HG03025 (cell line): Measurements from ENCODE around the gene PIK3C3.
A peak's percentile ranks its signal among the peaks of the same experiment; 100 is the strongest.
"Not testable (repeated sequence)": the region's sequence is repeated elsewhere in the genome, so short reads cannot be mapped to it uniquely, and the experiment has no call there.

Experiments
- ATAC-seq: cut with Tn5 transposase; IDR thresholded peaks from one replicate; pipeline ENCODE4 v1.9.1; 2021; ENCODE audit warnings: mild to moderate bottlenecking, moderate library complexity; ENCODE audit not compliant: unreplicated experiment, low FRiP score

The PIK3C3 gene

DNA sequence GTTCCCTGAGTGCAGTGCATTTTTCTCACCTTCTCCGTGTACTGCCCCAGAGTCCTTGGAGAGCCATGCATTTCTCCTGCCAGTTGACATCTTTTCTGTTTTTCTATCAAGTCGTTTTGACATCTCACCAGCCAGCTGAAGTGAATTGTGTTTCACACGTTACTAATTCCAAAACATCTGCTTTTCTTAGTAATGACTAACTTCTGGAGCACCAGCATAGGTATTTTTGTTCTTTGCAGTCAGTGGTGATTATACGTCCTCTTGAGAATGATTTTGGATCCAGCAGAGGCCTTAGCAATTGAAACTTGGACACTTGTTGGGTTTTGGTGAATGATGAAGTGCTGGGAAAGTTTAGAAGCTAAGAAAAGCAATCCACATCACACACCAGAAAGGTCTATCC is 112.5 kb downstream of the PIK3C3 start:
- ATAC-seq = no peak

DNA sequence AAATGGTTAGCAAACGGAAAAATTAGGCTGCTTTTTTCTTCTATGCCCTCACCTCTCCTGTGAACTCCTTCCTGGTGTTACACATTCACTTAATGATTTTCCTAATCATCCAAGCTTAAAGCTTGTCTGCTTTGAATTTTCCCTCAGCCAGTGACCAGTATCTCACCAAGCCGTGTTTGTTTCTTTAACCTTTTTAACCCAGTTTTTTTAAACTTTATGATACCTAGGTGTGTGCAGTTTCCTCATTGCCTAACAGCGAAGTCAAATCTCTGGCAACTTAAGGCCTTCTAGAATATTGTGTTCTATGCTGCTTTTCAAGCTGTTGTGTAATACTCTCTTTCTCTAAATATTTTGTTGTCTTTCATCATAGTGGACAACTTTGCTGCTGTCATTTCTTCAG is 113.0 kb downstream of the PIK3C3 start:
- no peak for ATAC-seq

DNA sequence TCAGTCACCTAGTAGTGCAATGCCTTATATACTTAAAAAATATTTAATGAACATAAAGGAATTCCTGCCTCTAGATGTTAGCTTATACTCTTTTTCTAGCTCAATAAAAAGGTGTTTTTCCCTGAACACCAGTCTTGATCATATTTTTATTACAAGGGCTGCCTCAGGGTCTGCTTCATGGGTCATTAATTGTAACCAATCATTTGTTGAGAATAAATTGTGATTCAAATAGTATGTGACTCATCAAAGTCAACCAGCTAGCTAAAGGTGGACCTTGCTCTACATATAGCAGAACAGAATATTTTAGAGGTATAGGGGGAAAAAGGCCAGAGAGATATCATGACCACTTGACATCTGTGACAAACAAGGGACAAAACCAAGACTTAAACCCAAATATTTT is 114.0 kb downstream of the PIK3C3 start:
- ATAC-seq = no peak

DNA sequence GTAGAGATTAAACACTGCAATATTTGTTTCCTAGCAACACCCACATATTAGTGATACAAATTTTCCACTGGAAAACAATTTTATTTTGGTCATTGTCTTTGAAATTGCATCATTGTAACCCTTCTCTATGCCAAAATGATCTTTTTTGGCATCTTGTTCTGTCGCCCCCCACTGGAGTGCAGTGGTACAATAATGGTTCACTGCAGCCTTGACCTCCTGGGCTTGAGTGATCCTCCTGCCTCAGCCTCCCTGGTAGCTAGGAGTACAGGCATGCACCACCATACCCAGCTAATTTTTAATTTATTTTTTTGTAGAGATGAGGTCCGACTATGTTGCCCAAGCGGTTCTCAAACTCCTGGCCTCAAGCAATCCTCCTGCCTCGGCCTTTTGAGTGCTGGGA is 117.4 kb downstream of the PIK3C3 start:
- ATAC-seq = no peak

DNA sequence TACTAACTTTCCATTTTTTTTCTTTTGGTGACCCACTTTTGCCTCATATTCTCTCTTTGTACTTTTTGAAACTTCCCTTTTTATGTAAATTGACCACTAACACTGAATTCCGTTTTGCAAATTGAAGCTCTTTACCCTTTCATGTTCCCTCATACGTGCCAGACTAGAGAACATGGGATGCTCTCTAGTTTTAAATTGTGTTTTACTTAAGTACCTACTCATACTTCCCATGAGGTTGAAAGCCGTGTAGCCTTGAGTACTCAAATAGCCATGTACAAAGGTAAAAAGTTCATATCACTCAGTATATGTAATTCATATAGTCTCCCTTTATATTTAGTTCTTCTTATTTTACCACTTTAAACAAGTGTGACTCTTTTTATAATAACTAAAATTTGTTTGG is 119.7 kb downstream of the PIK3C3 start:
- no peak for ATAC-seq

DNA sequence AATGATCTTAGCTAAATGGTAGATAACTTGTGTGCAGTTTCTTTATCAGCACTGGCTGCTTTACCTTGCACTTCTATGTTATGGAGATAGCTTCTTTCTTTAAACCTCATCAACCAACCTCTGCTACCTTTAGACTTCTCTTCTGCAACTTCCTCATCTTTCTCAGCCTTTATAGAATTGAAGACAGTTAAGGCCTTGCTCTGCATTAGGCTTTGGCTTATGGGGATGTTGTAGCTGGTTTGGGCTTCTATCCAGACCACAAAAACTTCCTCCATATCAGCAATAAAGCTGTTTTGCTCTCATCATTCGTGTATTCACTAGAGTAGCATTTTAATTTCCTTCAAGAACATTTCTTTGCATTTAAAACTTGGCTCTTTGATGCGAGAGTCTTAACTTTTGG is 123.7 kb downstream of the PIK3C3 start:
- ATAC-seq = no peak

DNA sequence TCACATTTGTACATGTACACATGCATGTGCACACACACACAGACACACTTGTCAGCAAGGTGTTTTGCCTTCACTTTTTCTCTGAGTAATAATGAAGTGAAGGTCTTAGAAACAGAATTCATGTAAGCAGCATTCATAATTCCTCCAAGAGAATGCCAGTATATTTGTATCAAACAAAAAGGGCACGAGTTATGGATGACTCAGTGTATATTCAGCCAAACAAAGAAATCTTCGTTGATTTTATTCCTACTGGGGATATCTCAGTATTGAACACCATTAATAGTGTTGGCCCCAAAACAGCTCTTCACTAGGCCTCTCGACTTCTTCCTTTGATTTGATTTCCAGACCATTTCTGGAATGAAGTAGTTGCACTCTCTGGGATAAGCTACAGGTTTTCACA is 125.3 kb downstream of the PIK3C3 start:
- ATAC-seq = no peak

DNA sequence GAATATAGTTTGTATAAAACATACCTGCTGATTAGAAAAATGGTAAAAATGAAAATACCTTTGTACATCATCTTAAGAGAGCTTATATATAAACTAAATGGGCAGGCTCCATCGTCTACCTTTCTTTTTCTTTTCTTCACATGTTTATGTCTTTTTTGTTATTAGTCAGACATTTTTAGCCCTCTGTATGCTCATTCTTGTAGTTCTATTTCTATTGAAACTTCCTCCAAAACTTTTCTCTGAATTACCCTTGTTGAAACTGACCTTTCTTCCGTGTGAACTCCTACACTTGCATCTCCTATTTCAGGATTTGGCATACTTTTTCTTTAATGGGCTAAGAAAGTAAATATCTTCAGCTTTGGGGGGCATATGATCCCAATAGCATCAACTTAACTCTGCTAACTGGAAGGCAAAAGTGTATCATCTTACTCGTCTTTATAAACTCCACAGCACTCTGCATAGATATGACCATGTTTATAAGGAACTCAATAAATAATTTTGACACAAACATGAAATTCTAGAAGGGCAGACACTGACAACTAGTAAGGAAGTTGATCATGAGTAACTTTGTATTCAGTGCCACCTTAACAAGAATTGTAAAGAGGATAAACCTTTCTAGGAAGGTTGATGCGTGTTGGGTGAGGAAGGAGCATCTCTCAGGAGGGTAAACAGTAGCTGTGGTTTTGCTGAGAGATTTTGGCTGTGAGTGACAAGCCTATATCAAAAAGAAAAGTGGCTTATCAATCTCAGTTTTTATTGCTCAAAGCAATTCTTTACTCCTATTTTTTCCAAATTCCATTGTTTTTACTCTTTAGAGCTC is 127.6 kb downstream of the PIK3C3 start:
- ATAC-seq = peak; percentile 51

DNA sequence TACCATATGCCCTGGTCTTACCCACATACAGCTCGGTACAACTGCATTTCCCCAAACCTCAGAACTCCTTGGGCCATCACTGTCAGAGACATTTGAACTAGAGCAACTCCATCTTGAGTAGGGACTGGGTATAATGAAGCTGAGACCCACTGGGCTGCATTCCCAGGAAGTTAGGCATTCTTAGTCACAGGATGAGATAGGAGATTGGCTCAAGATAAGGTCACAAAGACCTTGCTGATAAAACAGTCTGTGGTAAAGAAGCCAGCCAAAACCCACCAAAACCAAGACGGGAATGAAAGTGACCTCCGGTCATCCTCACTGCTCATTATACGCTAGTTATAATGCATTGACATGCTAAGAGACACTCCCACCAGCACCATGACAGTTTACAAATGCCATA is 131.3 kb downstream of the PIK3C3 start:
- no peak for ATAC-seq

DNA sequence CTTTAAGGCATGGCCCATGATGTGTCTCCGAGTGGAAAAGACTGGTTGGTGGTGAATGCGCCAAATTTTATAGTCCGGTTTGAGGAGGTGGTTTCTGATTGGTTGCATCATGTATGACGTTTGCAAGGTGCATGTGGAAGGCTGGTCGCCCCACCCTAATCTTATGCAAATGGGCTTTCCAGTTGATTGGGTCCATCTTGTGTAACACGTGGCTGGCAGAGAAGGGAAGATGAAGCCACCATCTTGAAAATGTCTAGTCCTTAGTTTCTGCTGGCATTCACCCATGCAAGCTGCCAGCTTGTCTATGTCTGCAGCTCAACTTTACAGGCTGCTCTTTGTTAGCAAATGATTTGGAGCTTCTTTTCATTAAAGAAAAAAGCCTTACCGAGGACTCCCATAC is 132.2 kb downstream of the PIK3C3 start:
- ATAC-seq = no peak

DNA sequence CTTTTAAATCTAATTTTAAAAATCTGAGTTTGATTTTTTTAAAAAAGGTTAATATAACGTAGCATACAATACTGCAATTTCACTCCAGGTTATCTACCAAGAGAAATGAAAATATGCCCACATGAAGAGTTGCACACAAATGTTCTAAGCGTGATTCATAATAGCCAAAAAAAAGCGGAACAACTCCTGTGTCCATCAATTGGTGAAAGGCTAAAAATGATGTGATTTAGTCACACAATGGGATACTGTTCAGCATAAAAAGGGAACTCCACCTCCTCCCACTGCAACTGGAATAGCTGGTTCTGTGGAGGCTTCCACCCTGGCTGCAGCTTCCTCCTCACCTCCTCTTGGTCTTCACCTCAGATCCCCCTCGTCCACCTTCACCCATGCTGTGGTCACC is 132.8 kb downstream of the PIK3C3 start:
- no peak for ATAC-seq

DNA sequence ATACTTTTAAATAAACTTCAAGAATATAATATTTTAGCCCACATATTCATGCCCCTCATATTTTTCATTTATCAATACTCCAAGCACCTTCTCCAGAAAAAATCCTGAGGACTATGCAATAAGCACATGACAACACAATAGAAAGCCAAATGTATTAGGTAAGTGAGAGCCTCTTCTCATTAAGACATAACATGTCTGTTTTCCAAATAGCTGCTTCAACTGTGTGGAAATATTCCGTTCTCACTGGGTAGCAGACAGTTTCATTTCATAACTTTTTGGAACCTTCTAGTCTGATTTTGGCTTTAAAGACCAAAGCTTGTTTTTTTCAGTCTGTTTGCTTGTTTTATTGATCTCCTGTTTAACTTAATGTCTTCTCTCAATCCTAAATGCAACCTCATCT is 137.8 kb downstream of the PIK3C3 start:
- no peak for ATAC-seq

DNA sequence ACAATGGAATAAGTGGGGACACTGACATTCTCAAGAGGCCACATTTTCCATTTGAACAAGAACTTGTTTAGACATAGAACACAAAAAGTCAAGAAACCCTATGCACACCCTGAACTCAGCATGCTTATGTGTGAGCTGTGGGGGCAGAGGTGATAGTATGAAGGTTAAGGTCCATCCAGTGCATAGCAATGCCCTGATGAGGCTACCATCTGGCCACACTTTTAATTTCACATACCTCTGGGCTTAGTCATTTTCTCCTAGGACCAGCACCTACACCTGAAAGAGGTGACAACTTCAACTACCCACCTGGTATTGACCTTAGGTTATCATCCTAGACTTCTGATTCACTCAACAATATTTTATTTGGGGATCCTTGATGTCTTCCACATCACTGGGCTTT is 139.8 kb downstream of the PIK3C3 start:
- ATAC-seq = no peak

DNA sequence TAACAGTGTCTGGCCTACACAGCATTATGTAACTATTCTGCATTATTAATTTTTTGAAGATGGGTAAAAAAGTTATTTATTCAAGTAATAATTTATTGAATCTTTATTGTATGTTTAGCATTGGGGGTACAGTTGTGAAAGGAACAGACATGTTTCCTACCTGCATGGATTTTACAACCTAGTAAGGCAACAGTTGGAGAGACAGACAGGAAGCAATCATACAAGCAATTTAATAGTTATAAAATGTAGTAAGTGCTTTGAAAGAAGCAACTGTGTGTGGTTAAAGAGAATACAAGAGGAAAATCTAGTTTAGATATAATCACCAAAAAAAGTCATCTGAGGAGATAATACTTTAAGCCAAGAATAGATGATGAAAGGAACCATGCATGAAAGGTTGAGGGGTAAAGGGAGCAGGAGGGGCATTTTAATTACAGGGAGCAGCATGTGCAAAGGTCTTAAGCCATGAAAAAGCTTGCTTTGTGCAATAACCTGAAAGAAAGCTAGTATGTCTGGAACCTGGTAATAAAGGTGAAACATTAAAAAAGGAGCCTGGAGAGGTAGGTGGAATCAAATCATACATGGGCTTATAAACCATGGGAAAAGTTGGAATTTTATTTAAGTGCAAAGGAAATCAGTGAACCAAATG is 140.8 kb downstream of the PIK3C3 start:
- no peak for ATAC-seq

DNA sequence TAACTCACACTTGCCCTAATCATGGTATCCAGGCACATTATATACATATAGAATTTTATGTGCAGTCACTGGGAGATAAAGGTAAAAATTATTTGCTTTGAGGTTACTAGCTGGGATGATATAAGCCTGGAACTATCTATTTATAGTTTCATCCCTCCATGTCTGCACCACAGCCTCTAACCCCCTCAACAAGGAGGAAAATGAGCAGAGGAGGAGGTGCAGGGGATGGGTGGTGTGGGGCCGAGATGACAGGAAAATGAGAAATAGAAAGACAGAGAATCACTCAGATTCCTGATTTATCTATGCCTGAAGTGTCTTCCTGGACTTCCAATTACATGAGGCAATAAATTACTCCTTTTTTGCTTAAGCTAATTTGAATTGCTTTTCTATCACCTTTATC is 145.2 kb downstream of the PIK3C3 start:
- no peak for ATAC-seq

DNA sequence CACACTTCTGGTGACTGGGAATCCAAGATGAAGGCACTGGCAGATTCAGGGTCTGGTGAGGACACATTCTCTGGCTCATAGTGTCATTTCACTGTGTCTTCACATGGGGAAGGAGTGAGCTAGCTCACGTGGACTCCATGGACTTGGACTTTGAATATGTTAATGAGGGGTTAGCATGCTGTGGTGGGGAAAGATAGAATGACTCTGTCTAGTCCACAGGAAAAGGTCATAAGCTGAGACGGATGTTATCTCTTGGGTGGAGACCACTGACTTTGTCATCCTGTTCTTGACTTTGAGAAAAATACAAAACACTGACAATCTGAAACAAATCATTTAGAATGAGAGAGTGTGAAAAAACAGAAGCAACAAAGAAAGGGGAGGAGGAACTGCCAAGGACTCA is 145.9 kb downstream of the PIK3C3 start:
- ATAC-seq = no peak

DNA sequence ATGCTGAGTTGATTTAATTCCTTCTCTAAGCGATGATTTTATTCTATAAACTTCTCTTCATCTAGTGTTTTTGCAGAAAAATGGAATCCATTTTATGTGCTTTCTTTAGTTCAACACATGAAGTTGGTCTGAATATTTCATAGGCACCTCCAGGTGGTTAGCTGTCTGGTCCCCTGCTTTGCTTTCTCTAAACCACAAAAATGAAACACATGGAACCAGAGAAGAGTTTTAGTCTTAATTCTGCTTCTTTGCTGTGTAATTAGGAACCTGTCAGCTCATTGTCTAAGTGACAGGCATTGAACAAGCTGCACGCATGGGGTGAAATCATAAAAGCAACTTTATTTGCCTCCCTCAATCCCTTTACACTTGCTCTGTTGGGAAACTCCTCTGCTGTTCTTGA is 150.4 kb downstream of the PIK3C3 start:
- no peak for ATAC-seq

DNA sequence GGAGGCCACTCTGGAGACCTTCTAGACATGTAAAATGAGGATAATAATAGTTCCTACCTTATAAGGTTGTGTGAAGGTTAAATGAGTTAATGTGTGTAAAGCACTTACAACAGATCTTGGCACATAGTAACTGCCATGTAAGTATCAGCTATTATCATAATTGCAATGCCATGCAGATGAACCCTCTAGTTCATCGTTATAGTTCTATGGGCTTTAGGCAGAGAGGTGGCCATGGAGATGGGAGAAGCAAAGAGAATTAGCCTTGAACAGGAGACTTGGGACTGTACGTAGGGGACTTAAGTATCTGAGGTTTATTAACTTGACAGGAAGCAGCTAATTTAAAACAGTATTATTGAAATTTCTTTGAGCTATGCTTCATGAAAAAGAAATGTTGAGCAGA is 151.8 kb downstream of the PIK3C3 start:
- no peak for ATAC-seq

DNA sequence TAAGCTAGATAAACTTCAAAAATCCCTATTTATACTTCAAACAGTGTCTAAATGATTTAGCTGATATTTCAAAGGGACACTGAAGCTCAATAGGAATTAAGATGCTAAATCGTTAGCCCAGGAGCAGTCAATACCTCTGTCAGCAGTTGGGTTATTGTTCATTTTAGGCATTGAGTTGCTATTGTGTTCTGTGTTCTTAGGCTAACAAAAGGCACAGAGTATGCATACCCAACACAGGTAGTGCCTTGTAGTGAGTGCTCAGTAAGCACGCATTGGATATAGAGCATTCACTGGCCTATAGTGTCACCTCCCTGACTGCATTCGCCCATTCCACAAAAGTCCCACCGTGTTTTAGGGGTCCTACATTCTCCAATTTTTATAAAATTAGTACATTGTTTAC is 152.3 kb downstream of the PIK3C3 start:
- ATAC-seq = no peak

DNA sequence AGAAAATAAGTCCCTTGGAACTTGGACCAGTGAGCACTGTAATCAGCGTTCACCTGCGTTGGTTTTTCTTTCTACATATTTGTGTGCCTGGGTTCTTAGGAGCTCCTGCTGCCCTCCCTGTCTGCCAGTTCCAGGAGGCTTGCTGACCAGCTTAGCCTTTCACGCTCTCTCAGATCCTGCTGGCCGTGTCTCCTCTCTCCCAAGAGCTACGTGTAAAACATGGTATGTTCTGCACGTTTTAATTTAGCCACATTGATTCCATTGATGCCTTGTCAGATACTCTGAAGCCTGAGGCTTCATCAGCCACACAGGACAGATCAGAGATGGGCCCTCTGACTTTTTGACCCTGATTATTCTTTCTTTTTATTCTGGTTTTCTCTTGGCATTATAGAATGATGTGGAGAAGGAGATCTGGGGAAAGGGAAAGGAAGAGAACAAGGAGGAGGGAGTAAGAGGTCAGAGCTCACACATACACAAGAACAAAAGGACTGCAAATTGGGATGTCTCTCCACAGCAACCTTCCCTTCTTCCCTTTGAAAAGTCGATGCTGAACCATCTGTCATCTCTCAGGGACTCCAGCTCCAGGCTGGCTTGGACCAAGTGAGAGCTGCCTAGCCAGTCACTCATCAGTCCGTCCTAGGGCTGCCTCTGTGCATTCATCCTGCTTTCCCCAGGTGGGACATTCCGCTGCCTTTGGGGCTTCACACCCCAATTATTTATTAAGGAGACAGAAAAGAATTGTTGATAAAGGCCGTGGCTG is 152.8 kb downstream of the PIK3C3 start:
- no peak for ATAC-seq

DNA sequence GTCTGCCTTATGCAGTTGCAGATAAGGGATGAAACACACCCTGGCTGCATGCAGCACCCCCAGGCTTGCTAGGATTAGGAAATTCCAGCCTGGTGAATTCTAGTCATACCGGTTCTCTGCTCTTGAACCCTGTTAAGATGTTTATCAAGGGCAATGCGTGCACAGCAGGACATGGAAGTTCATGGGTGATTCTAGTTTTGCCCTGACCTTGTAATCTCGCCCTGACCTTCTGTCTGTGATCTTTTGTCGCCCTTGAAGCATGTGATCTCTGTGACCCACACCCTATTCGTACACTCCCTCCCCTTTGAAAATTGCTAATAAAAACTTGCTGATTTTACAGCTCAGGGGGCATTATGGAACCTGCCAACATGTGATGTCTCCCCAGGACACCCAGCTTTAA is 157.1 kb downstream of the PIK3C3 start:
- not testable (repeated sequence) for ATAC-seq
